Dermis lymphatic vessel endothelial cell (primary cell): ENCODE measurements around the gene CACNG4. TPM values are rescaled to one million over a fixed set of nuclear protein-coding genes. Genes with fewer than 3 reads are reported as not detected.

Source experiments
- total RNA-seq: library from RNA; depleted of rRNA; stranded (reverse); fragments of >200 nt; gene quantifications from 2 replicates; pipeline ENCODE4 v1.2.1, GENCODE V29; 2014

The CACNG4 gene
- not detected in 2 replicates for total RNA-seq

DNA sequence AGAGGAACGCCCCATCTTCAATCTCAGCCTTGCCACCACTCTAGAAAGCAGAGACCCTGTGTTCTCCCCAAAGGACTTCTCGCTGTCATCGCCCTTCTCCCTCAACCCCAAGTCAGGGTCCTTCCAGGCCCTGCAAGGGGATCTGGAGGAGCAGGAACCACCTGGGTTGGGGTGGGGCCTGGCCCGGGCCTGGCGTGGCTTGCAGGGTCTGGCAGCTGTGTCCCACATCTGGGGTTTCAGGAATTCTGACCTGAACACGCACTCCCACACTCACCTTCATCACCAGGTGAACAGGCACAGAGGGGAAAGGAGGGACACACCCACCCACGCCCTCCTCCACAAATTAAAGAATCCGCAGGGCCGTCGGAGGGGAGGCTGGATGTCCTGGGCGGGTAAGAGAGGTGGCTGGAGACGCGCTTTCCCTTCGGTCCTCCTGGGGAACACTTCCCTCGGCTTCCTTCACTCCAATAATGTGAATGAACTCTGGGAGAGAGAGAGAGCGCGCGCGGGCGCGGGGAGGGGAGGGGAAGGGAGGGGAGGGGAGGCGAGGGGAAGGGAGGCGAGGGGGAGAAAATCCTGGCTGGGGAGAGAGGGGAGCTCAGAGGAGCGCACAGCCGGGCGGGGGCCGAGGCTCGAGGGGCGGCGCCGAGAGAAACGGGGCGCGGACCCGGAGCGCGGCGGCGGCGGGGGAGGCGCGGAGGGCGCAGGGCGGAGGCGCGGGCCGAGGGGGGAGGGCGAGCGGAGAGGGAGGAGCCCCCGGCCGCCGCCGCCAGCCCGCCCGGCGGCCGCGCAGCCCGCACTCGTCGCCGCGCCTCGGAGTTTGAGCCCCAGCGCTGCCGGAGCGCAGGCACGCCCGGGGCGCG, at the start of gene CACNG4:
CACNG4 (plus strand) TSS at position 799 of the 863 bp plus-strand sequence. CDS start 205 bp downstream, outside the sequence.

DNA sequence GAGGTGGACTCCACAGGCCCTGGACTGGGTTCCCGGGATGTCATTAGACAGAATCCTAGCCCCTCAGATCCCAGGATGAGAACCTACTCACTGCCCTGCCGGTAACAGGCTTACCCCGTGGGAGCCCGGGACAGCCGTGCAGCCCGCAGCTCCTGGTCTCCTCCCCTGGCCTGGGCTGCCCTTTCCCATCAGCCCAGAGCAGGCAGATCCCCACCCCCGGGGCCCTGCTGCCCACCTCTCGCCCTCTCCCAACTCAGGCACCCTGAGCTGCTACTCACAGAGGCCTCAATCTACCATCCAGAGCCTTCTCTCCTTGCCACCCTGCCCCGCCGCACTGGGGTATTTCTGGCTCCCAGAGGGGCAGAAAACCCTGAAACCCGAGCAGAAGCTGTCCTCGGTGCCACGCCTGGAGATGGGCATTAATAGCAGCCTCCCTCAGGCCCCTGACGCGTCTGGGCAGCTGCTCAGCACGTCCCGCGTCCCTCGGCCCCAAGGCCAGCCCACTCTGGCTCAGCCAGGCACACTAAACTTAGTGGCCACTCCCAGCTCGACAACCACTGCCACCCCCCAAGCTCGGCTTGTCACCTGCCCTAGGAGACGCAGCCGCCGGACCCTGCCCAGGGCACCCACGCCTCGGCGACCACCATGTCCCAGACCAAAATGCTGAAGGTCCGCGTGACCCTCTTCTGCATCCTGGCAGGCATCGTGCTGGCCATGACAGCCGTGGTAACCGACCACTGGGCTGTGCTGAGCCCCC, 79.7 kb downstream of the CACNG4 start, which contains the start of gene CACNG1:
CACNG1 (plus strand) TSS at position 539 of the 757 bp plus-strand sequence; CDS start at position 646, 107 bp downstream.

Other genes with a start within 250 kb of the CACNG4 start
- gene CACNG5, start 129.6 kb upstream of the CACNG4 start, total RNA-seq = not detected in 2 replicates
- not detected in 2 replicates for gene CACNG1, start 79.8 kb downstream of the CACNG4 start, total RNA-seq